Measurements from ENCODE around the gene CRACR2A.

The CRACR2A gene

DNA sequence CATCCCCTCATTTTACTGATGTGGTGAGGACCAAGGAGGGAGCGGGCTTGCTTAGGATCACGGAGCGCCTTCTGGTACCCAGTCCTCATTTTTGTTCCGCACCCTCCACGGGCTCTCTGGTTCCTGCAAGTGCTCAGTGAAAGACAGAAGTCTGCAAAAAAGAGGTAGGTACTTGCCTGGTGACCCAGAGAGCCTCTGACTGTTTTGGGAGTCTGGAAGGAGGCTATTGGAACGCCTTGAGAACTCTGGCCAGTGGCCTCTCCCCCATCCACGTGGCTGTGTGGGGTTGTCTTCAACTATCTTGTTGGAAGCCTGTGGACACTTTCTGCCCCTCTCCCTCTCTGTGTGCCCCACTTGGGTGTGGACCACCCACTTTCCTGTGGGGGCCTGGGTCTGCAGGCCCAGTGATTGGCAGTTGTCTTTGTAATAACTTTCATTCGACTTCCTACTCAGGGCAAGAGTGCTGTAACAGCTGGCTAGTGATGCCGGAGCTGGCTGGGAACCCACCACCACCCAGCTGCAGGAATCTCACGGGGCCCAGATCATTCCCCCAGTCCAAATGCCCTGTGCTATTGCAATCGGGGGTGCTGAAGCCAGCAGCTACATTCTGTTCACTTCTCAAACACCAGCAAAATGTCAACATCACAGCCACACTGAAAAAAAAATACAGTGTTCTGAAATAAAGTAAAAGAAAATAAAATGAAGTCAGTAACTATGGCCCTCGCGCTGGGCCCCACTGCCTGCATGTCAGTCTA lies 139.1 kb downstream of the CRACR2A start:
- no peak for DNase-seq

DNA sequence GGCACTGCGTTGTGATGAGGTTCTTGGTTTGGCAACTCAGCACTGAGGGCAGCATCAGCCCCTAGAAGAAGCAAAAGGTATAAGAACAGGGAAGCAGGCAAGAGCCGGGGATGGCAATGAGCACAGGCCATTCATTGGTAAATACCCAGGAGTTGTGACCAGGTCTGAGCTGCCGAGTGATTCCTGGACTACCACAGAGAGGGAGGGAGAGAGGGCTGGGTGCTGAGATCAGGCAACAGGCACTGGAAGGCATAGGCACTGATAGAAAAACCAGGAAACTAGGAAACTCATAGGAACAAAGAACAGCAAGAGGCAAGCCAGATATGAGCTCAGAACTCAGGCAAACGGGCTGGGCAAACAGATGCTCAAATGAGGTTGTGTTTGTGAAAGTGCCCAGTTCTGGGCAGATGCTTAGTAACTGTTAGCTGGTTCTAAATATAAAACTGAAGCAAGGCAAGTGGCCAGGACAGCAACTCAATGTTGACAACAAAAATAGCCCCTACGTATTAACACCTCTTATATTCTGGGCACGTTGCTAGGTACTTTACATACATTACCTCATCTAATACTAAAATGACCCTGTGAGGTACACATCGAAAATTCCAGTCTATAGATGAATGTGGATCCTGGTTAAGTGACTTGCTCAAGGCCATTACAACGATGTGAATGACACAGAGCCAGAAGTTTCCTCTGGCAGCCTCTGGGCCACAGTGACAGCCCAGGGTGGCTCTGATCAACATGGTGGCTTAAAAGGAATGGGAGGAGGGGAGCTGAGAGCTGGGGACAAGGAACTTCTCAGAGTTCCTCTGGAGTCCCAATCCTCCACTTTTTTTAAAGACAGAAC lies 140.8 kb downstream of the CRACR2A start:
- DNase-seq = no peak

DNA sequence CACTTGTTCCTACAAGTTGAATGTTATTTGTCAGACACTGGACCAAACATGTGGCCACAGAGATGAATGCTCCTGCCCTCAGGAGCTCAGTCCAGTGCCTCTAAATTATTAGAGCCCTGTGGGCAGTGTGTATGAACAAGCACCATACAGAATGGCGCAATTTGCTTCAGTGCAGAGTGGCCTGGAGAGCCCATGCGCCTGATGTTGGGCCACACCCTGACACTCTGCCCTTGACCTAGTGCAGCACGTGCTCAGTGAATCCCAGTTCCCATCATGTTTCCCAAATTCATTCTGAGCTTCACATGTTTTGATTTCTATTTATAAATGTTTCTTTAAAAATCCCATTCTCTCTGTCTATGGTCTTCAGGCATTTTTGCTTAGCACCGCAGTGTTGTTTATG lies 145.1 kb downstream of the CRACR2A start:
- DNase-seq = no peak

DNA sequence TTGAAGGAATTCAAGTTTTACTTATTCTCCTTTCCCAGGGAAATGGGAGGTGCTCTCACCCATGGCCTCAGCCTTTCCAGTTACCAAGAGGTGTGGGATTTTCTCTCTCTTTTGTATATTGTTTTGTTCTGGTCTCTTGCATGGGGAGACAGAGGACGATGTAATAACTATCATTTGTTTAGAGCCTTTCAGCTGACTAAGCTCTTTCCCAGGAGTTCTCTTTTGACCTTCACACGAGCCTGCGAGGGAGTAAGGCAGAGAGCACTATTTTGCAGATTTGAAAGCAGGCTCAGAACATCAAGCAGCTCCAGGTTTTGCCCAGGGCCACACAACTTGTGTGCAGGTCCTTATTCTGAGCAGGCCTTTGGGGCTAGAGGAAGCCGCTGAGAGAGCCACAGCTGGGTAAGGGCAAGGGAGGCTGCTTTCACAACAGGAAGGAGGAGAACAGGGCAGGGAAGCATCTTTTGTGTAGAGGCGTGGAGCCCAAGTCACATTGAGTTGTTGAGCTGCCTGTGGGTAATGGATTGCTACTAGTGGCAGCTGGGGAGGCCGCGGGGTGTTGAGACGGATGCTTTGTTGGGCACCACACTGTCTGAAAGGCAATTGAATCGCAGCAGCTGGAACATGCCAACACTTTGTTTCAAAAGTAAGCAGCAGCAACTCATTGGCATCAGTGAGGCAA lies 145.7 kb downstream of the CRACR2A start:
- no peak for DNase-seq

- DNase-seq = no peak
Measured at GRCh38 chr12:3606128-3606527, 146.8 kb downstream of the CRACR2A start.

DNA sequence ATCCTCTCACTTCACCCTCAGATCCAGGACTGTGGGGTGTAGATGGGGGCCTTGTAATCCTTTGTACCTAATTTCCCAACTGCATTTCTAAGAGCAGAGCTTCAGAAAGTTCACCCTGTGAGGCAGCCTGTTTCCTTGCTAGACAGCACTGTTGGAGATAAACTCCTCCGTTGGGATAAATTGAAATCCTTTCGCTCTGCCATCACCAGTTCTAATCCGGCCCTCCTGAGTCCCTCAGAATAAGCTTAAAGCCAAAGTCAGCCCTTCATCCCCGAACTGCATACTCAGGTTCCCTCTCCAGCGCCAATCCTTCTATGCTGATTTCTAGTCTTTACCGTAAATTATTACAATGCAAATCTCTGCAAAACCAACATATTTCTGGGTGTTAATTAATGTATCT lies 147.2 kb downstream of the CRACR2A start:
- DNase-seq = no peak

DNA sequence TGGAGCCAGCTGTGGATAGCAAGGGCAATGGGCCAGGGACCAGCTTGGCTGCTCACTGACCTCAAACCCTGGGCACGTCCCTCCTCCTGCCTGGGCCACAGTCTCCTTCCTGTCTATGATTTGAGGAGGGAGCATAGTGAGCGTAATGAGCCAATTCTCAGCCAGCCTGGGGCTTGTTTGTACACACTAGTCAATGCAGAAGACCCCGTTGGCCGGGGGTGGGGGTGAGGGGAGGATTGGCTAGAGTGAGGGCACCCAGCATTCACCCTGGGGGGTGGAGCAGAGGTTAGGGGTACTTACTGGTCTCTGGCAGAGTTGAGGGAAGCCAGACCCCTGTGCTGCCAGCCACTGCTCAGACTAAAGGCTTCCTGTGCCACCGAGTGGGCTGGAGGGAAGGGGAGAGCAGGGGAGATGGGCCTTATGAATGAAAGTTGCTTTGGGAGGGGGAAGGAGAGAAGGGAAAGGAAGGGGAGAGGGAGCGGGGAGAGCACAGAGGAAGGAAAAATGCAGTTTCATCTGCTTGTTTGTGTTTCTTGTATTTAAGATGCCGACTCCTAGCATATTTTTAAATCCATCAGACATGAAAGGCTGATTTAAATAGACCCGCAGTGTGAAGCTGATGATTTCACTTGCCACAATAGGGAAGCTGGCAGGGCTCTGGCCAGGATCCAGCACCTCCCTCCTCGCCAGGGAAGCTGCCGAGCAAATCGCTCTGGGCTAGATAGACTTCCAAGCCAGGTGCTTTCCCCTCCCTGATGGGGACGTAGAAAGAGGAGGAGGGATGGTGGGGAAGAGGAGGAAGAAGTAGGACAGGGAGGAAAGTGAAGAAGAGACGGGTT lies 147.9 kb downstream of the CRACR2A start:
- DNase-seq = no peak

GRCh38 chr12:3604286-3604685 lies 148.6 kb downstream of the CRACR2A start:
- DNase-seq = no peak

GRCh38 chr12:3603576-3603975 lies 149.3 kb downstream of the CRACR2A start:
- DNase-seq = no peak

DNA sequence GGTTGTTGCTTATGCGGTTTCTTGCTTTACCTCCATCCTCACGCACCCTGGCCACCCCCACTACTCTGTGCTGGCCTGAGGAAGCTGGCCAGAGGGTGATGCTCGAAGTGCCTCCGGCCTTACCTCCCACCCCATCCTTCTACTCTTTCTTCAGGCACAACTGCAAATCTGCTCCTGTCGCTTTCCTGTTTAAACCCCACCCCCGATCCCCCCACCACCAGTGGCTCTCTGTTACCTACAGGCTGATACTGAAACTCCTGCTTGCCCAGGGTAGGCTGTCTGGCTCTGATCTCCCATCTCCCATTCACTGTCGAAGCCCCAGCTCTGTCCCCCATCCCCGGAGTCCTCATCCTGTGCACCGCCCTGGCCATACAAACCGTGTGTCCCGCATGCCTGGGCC lies 150.4 kb downstream of the CRACR2A start:
- DNase-seq = no peak

DNA sequence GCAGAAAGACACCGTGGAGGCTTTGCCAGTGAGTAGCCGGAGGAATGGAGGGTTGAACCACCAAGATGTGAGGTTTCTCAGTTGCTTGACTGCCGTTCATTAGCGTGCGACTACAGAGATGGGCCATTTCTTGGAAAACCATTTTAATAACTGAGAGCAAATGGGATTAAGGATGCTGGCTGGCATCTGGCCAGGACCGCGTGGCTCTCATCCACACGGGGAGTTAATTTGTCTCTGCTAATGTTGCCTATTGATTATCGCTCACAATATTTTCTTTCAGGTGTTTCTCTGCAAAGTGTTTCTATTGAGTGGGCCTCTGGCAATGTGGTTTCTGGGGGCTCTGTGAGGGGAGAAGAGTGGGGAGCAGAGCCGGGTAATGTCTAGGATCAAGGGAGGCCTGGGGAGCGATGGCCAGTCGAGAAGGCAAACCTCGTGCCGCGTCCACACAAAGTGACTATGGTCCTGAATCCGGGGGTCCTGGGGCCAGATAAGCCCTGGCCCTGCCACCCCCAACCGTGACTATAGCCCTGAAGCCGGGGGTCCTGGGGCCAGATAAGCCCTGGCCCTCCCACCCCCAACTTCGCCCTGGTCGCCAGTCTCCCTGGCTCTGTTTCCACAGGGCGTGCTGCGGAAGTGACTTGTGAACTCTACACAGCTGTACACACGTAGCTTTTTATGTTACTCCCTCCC lies 151.3 kb downstream of the CRACR2A start:
- DNase-seq = no peak

- no peak for DNase-seq
Measured at GRCh38 chr12:3600951-3601350, 152.0 kb downstream of the CRACR2A start.

GRCh38 chr12:3600039-3600720 lies 152.7 kb downstream of the CRACR2A start:
- no peak for DNase-seq

DNA sequence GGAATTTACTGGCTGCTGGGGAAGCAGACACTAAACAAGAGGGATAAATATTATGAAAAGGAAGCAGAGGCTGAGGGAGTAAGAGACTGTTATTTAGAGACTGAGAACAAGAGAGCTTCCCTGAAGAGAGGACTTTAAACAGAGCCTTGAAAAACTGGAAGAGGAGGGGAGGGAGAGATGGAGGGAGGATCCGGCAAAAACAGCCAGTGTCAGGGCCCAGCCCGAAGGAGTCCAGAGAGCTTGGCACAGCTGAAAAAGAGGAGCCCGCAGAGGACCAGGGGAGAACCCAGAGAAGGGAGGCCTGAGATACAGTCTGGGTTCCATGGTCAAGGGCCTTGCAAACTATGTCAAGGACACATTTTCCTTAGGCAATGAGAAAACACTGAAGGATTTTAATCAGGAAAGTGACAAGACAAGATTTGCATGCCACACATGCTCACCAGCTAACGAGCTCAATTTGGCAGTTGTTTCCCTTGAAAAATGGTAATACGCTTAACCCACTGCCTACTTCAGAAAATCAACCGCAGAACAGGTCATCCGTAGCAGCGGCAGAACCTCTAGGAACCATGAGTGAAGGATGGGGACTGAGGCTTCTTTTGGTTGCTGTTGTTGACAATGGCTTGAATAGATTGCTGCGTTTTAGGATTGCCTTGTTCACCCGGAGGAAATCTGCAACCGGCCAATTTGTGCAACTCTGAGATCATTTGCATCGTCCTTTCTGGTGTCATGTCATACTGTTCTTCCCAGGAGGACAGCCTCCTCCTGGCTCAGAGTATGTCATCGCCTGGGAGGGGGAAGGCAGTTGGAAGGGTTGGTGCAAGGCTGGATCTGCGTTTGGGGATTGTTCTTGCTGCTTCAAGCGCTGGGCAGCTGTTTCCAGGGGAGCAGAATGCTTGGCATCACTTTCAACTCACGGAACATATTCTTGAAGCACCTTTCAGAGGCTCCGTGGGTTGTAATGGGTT lies 153.7 kb downstream of the CRACR2A start:
- DNase-seq = no peak

DNA sequence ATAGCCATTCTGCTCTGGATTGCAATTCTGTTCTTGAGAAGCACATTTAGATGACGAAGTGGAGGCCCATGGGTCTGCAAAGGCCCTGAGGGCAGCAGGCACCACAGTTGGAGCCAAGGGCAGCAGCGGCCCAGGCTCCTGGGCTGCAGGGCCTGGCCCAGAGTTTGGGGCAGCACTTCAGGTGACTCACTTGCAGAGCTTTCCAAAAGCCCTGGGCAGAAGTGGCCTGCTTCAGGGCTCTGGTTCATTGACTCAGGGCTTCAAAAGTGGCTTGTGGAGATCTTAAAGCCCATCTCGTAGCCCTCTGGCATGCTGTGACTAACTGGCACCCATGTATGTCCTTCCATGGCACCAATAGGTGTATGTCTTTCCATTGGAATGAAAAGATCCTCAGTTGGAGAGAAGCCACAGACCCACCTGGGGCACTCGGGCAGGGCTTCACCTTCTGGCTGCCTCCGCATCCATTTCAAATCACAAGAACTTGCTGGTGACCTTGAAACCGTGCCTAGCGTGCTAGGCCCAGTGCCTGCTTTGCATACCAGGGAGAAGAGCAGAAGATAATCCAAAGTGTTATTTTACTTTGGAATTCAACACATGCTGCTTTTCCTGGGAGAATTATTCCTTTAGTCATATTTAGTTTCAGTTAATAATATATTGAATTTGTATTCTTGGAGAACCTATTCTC lies 155.2 kb downstream of the CRACR2A start:
- no peak for DNase-seq

DNA sequence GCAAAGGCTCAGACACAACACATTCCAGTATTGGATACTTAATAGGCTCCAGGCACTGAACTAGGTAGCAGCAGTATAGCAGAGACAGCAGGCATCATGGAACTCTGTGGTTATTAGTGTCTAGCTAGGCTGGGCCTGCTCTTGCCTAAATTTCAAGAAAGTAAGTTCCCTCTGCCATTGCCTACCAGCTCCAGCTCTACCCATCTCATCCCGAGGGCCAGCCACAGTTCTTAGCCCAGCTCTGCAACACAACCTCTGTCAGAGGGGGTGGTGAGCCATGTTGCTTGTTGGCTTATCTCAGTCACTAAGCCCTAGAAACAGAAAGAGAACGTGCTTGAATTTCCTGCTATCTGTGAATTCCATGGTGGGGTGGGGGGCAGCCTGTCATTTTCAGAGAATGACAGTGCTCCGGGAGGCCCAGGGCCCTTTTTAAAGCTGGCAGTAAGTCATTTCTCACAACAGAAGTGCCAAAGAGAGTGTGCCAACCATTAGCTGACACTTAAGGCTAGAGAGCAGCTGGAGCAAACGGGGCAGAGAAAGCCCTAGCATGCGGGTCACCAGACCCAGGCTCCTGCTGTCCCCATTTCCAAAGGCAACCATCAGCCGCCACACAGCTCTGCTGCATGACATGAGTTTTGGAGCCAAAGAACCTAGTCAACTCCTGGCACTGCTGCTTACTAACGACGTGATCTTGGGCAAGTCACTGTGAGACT lies 156.1 kb downstream of the CRACR2A start:
- no peak for DNase-seq

DNA sequence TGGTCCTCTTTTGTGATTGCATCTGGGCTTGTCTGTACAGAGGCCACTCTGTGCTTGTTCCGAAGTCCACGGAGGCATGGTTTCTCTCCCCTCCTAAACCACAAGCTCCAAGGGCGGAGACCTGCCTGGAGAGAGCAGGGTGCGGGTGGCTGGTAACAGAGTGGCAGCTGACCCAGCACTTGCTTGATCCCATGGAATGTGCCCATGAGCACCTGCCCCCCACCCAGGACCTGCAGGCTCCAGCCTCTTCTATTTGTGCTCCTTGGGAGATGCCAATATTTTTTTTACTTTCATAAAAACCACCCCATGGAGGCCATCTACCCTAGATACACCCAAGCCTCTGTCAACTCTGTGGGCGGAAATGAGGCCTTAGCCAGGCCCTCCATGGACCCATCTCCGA lies 157.2 kb downstream of the CRACR2A start:
- no peak for DNase-seq

- DNase-seq = no peak
Measured at GRCh38 chr12:3594966-3595365, 157.9 kb downstream of the CRACR2A start.

DNA sequence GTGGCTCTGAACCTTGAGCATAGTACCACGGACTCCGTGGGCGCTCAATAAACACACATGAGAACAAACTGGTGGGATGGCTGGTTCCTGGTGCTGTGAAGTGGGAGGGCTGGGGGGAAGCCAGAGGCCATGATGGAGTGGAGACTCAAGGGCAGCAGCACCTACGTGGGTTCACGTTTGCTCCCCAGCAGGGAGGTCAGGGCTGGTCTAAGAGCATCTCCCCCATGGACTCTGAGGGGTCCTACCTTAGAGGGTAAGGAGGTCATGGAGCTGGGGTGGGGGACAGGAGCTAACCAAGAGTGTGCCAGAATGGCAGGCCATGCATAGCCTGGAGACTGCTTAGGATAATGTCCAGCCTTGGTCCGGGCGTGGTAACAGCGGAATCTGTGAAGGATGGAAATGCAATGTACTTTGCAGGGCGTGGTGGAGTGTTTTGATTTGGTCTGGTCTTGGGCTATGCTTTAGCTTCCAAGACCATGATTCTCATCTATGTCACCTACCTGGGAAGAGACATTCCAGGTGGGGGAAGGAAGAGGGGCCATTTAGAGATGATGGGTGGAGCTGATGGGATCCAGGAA lies 158.9 kb downstream of the CRACR2A start:
- DNase-seq = no peak
